Skeletal muscle cell (primary cell): ENCODE results near the gene BSN.

Experiments
- DNase-seq: peaks from one replicate; pipeline ENCODE4 v3.0.0-alpha.2; 2010; ENCODE audit warnings: low read depth
- H3K4me3 ChIP-seq: 2 replicates; pipeline ENCODE4 v1.5.1; 2011; ENCODE audit warnings: low read depth, mild to moderate bottlenecking, control low read depth, low read length, moderate library complexity

The BSN gene

DNA sequence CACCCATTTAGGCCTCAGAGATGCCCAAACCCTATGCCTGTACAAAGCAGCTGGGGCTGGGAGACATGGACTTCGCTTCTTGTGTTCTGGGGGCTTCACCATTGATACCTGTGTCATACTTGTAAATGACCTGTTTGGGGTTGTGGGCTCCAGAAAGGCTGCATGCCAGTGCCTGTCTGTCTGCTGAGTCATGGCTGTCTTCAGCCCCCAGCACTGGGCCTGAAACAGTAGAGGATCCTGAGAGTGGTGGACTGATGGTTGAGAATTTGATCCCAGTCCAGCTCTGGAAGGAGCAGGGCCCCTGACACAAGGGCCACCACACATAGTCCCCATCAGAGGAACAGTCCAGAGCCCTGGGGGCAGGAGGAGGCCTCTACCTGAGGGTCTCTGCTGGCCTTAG, 95.3 kb downstream of the BSN start:
- DNase-seq: no peak
- H3K4me3 ChIP-seq: no peak overlapping the region

GRCh38 chr3:49650177-49650576, 95.9 kb downstream of the BSN start:
- no peak for DNase-seq
- no peak overlapping the region for H3K4me3 ChIP-seq

DNA sequence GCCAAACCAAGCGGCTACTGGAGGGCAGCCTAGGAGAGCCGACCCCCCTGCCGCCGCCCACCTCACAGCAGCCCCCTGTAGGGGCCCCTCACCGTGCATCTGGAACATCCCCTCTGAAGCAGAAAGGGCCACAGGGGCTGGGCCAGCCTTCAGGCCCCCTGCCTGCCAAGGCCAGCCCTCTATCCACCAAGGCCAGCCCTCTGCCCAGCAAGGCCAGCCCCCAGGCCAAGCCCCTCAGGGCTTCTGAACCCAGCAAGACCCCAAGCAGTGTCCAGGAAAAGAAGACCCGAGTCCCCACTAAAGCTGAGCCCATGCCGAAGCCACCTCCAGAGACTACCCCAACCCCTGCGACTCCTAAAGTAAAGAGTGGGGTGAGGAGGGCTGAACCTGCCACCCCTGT, 96.4 kb downstream of the BSN start:
- no peak for DNase-seq
- H3K4me3 ChIP-seq: no peak overlapping the region

DNA sequence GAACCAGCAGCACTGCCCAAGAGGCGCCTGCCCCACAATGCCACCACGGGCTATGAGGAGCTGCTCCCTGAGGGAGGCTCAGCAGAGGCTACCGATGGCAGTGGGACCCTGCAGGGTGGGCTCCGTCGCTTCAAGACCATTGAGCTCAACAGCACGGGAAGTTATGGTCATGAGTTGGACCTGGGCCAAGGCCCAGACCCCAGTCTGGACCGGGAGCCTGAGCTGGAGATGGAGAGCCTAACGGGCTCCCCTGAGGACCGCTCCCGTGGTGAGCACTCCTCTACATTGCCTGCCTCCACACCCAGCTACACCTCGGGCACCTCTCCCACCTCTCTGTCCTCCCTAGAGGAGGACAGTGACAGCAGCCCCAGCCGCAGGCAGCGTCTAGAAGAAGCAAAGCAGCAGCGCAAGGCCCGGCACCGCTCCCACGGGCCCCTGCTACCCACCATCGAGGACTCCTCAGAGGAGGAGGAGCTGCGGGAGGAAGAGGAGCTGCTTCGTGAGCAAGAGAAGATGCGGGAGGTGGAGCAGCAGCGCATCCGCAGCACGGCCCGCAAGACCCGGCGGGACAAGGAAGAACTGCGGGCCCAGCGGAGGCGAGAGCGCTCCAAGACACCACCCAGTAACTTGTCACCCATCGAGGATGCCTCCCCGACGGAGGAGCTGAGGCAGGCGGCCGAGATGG, 98.1 kb downstream of the BSN start:
- no peak for DNase-seq

DNA sequence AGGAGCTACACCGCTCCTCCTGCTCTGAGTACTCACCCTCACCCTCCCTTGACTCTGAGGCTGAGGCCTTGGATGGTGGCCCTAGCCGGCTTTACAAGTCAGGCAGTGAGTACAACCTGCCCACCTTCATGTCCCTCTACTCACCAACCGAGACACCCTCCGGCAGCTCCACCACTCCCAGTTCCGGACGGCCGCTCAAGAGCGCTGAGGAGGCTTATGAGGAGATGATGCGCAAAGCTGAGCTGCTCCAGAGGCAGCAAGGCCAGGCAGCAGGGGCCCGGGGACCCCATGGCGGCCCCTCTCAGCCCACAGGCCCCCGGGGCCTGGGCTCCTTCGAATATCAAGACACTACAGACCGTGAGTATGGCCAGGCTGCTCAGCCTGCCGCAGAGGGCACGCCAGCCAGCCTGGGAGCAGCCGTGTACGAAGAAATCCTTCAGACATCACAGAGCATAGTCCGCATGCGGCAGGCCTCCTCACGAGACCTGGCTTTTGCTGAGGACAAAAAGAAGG, 98.7 kb downstream of the BSN start:
- no peak for DNase-seq
- no peak overlapping the region for H3K4me3 ChIP-seq

More for the DNA sequence above, 98.1 kb downstream of the BSN start:
- no peak overlapping the region for H3K4me3 ChIP-seq

DNA sequence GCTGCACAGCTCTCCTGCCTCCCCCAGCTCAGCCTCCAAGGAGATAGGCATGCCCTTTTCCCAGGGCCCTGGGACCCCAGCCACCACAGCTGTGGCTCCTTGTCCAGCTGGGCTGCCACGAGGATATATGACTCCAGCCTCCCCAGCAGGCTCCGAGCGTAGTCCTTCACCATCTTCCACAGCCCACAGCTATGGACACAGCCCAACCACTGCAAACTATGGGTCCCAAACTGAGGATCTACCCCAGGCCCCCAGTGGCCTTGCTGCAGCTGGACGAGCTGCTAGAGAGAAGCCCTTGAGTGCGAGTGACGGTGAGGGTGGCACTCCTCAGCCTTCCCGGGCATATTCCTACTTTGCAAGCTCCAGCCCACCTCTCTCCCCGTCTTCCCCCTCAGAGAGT, 99.3 kb downstream of the BSN start:
- H3K4me3 ChIP-seq: no peak overlapping the region
- DNase-seq: no peak

GRCh38 chr3:49654176-49654825, 100.0 kb downstream of the BSN start:
- H3K4me3 ChIP-seq: no peak overlapping the region
- DNase-seq: no peak

- no peak overlapping the region for H3K4me3 ChIP-seq
- no peak for DNase-seq
These were observed 100.8 kb downstream of the BSN start for GRCh38 chr3:49654955-49655556.

DNA sequence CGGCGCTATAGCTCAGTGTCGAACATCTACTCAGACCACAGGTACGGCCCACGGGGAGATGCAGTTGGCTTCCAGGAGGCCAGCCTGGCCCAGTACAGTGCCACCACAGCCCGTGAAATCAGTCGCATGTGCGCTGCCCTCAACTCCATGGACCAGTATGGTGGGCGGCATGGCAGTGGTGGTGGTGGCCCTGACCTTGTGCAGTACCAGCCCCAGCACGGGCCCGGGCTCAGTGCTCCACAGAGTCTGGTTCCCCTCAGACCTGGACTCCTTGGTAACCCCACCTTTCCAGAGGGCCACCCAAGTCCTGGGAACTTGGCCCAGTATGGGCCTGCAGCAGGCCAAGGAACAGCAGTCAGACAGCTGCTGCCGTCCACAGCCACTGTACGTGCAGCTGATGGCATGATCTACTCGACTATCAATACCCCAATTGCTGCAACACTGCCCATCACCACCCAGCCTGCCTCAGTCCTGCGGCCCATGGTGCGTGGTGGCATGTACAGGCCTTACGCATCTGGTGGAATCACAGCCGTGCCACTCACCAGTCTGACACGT, 101.5 kb downstream of the BSN start:
- no peak overlapping the region for H3K4me3 ChIP-seq
- no peak for DNase-seq

- no peak overlapping the region for H3K4me3 ChIP-seq
These were observed 102.3 kb downstream of the BSN start for GRCh38 chr3:49656541-49657112.

GRCh38 chr3:49657208-49657915, 103.1 kb downstream of the BSN start:
- H3K4me3 ChIP-seq: no peak overlapping the region
- DNase-seq: no peak

More at GRCh38 chr3:49656541-49657112, 102.3 kb downstream of the BSN start:
- DNase-seq: no peak

DNA sequence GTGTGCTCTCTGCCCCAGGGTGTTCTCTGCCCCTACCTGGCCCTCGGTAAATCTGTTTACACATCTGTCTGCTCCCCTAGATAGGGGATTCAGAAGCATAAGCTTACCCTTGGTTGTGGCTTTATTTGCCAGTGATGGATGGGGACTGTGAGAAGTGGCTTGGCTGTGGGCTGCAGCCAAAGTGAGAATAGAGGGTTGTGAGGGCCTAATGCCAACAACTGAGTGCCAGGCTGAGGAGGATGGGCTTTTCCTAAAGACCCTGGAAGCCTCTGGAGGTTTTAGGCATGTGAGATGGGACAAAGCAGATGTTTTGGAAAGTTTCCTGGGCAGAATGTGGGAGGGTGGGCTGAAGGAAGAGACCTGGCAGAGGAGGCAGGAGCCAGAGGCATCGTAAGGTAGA, 104.4 kb downstream of the BSN start:
- no peak overlapping the region for H3K4me3 ChIP-seq
- DNase-seq: no peak

DNA sequence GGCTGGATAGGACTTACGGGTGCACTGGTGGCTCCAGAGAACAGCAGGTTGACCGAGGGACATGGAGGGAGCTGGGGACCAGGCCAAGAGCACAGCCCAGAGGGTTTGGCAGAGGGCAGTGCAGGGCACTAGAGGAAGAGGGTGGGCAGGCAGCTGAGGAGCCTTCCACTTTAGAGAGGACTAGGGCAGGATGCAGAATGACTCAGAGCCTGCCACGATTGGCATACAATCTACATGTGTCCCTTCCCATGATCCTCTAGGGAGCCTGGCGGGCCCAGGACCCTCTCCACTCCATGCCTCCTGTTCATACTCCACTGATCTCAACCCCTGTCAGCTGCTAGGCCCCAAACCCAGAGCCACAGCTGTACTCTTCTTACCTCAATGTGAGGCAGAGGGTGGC, 105.5 kb downstream of the BSN start:
- DNase-seq: no peak
- no peak overlapping the region for H3K4me3 ChIP-seq

DNA sequence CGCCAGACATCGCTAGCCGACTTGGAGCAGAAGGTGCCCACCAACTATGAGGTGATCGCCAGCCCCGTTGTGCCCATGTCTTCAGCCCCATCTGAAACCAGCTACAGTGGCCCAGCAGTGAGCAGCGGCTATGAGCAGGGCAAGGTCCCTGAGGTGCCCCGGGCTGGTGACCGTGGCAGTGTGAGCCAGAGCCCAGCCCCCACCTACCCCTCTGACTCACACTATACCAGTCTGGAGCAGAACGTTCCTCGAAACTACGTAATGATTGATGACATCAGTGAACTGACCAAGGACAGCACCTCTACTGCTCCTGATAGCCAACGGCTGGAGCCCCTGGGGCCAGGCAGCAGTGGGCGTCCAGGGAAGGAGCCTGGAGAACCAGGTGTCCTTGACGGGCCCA, 107.0 kb downstream of the BSN start:
- H3K4me3 ChIP-seq: no peak overlapping the region
- DNase-seq: no peak

DNA sequence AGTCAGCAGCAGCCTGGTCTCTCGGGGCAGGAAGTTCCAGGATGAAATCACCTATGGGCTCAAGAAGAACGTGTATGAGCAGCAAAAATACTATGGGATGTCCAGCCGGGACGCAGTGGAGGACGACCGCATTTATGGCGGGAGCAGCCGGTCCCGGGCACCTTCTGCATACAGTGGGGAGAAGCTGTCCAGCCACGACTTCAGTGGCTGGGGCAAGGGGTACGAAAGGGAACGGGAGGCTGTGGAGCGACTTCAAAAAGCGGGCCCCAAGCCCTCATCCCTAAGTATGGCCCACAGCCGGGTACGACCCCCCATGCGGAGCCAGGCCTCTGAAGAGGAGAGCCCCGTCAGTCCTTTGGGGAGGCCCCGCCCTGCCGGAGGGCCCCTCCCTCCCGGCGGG, 107.7 kb downstream of the BSN start:
- no peak overlapping the region for H3K4me3 ChIP-seq
- no peak for DNase-seq

DNA sequence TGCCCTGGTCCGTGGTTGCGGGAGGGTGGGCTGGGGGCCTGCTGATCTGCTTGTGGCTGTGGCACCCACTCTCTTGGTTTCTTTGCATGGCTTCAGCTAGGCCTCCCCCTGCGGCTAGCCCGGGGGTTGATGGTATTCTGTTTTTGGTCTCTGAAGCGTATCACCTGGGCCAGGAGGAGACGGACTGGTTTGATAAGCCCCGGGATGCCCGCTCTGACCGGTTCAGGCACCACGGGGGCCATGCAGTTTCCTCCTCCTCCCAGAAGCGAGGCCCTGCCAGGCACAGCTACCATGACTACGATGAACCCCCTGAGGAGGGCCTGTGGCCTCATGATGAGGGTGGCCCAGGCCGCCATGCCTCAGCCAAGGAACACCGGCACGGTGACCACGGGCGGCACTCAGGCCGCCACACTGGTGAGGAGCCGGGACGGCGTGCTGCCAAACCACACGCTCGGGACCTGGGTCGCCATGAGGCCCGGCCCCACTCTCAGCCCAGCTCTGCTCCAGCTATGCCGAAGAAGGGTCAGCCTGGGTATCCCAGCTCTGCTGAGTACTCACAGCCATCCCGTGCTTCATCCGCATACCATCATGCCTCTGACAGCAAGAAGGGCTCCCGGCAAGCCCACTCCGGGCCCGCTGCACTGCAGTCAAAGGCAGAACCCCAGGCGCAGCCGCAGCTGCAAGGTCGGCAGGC, 108.6 kb downstream of the BSN start:
- no peak overlapping the region for H3K4me3 ChIP-seq
- no peak for DNase-seq

- no peak for DNase-seq
- no peak overlapping the region for H3K4me3 ChIP-seq
These were observed 109.6 kb downstream of the BSN start for GRCh38 chr3:49663831-49664230.

GRCh38 chr3:49664300-49664699, 110.0 kb downstream of the BSN start:
- DNase-seq: no peak
- H3K4me3 ChIP-seq: no peak overlapping the region
